GM19193 (cell line): ENCODE data around the gene EYA2.

Experiments
- POLR2A ChIP-seq: IDR thresholded peaks from 4 replicates; pipeline ENCODE4 v1.6.1; 2011; ENCODE audit not compliant: insufficient read depth, insufficient read length; ENCODE audit errors: extremely low read depth

EYA2 gene

DNA sequence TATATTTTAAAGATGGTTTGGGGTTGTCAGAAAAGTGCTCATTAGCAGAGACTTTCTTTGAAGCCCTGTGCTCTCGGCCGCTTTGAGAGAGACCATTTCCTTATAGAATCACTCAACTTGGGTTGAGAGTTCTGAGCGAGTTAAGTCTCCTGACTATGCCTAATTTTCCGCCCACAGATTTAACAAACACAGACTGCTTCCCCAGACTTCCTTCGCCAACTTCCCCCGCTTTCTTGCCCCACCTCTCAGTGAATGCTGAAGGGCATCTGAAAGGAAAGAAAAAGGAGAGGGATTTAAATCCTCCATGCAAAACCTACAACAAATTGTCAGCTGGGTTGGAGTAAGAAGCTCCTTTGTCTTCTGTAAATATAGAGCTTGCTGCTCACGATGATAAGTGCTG is 224.0 kb downstream of the EYA2 start:
- no peak for TF ChIP-seq POLR2A

GRCh38 chr20:47120346-47120936 is 225.8 kb downstream of the EYA2 start:
- no peak for TF ChIP-seq POLR2A

GRCh38 chr20:47122560-47122959 is 227.9 kb downstream of the EYA2 start:
- no peak for TF ChIP-seq POLR2A

- no peak for TF ChIP-seq POLR2A
Observed at GRCh38 chr20:47124181-47124717, 229.6 kb downstream of the EYA2 start.

- no peak for TF ChIP-seq POLR2A
Observed at GRCh38 chr20:47125508-47125757, 230.8 kb downstream of the EYA2 start.

DNA sequence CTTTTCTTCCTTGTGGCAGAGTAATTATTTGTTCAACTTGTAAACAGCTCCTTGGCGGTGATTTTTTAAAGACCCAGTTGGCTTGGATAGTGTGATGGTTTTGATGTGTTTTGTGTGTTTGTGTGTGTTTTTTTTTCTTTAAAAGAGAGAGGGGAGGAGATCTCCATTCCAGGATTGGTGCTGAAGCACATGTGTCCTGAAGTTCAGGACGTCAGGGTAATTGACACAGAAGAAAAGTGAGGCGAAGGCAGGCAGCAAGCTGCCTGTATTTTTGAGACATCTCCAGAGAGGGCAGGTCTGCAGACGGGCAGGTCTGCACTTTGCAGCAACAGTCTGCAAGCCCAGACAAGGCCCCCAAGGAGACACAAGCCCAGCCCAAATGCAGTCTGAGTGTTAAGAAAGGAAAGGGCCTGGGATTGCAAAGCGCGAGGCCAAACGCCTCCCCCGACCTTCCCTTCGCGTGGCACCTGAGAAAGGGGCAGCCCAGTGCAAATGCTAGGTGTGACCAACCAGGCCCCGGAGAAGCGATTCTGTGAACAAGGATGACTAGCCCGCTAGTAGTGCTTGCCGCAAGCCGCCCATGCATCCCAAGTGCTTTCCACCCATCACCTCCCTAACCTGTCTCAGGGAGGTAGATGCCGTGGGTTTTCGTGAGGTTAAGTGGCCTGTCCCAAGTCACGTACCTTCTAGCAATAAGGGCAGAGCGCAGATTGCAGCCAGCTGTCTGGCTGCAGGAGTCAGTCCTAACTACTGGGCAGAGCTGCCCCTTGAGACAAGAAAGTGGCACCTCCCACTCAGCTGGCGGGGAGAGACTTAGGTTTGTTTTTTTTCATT is 231.3 kb downstream of the EYA2 start:
- TF ChIP-seq POLR2A = no peak

DNA sequence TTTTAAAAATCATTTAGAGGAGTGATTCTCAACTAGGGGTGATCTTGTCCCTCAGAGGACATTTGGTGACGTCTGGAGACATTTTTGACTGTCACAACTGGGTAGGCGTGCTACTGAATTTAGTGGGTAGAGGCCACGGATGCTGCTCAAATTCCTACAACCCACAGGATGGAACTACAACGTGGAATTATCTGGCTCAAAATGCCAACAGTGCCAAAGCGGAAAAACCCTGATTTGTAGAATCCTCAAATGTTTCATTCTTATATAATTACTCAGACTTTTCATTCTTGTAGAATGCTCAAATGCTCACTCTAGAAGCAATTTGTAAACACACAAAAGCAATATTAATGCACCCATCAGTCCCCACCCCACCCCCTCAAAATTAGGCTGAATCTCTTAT is 232.1 kb downstream of the EYA2 start:
- no peak for TF ChIP-seq POLR2A

GRCh38 chr20:47127546-47127945 is 232.9 kb downstream of the EYA2 start:
- TF ChIP-seq POLR2A = no peak

- no peak for TF ChIP-seq POLR2A
Observed at GRCh38 chr20:47127999-47128398, 233.4 kb downstream of the EYA2 start.

- no peak for TF ChIP-seq POLR2A
Observed at GRCh38 chr20:47129306-47129705, 234.7 kb downstream of the EYA2 start.

DNA sequence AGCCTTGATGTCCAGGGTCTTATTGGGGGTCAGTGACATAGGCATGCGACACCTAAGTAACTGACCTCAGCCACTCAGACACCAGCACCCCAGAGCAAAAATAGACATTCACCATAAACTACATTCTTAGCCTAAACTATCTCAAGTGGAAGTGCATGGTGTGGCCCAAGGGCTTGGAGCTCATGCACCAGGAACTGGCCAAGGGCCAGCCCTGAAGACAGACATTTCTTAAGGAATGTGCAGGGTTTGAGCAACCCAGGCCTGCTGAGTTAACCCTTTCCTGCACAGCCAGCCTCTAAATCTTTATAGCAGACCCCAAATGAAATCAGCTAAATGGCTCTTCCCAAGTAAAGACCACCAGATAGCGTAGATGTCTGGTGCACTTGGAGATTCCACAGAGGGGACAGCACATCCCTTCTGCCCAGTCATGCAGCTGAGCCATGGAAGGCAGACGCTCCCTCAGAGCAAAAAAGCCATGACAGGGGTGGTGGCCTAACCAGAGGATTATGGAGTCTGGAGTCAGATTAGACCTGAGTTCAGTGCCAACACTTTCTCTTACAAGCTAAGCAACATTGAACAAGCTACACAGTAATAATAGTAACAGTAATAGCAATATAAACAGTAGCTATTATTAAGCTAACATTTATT is 239.3 kb downstream of the EYA2 start:
- TF ChIP-seq POLR2A = no peak

- TF ChIP-seq POLR2A = no peak
Observed at GRCh38 chr20:47136782-47137181, 242.1 kb downstream of the EYA2 start.

DNA sequence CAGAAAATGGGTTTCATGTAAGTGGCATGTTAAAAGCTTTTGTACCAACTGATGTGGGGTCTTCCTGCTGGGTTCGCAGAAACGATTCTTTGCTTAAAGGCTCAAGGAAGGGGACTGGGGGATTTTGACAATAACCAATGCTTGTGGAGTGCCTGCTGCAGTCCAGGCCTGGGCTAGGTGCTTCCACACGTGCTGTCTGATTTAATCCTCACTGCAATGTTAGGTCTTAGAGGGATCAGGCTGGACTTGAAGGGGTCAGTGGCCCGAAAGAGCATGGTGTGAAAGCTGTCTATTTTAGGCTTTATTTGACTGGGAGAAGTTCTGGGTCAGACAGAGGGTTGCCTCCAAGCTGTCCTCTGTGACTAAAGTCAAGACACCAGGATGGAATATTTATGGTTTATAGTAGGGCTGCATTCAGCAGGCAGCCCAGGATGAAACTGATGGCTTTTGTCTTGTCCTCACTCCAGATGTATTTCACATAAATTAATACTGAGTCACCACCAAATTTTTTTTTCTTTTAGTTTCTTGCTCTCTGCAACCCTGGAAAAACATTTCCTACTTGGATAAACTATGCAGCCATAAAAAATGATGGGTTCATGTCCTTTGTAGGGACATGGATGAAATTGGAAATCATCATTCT is 242.7 kb downstream of the EYA2 start:
- TF ChIP-seq POLR2A = no peak

DNA sequence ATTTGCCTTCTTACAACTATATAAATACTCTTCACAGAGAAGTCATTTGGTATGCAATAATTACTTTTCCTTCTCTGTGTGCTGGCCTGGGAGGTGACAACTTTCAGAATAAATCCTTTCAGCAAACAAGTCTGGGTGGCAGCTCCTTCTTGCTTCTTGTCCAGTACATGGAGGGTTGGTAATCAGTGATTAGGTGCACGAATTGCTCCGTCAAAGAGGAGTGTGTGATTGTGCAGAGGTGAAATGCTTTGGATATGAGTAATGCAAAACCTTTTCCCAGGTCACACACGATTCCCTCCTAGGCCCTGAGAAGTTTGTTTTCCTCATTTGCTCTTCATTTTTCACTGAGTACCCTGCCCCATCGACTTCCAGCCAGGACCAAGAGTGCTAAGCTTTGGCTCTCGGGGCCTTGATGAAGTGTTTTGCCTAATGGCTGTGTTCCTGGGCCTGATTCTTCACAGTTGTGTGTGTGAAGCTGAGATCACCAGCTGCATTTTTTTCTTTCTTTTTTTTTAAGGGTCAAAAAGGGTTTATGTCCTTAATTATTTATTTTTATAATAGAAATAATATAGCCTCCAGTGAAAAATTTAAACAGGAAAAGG is 245.4 kb downstream of the EYA2 start:
- TF ChIP-seq POLR2A = no peak

- TF ChIP-seq POLR2A = no peak
Observed at GRCh38 chr20:47141350-47141921, 246.8 kb downstream of the EYA2 start.
